Panc1 (cell line): ENCODE data around the gene C9orf85. TPM values are rescaled to one million over a fixed set of nuclear protein-coding genes. Genes with fewer than 3 reads are reported as not detected.

Experiments used
- ATAC-seq: fragments of 200-7000 bp; cut with Tn5 transposase; 2 replicates; pipeline ENCODE4 v1.9.1; 2020; ENCODE audit warnings: mild to moderate bottlenecking, moderate library complexity
- BruUV-seq: library from RNA; stranded (reverse); fragments of 400-500 nt; replicated peaks from 2 replicates; lab custom pipeline; 2021; lab: Mats Ljungman, UMichigan
- CTCF ChIA-PET: fragments of 300-600 bp; sonication (Branson Sonifier 250); formaldehyde crosslinking; loops from one replicate; lab custom pipeline; 2022; ENCODE audit warnings: antibody characterized with exemption; lab: Charles Lee
- POLR2A ChIA-PET: fragments of 300-600 bp; sonication (Branson Sonifier 250); formaldehyde crosslinking; loops from one replicate; lab custom pipeline; 2022; ENCODE audit warnings: antibody characterized with exemption; lab: Charles Lee
- DNase-seq: peaks from one replicate; pipeline ENCODE4 v3.0.0-alpha.2; 2010; ENCODE audit warnings: low read depth, low spot score
- H3K27ac ChIP-seq: 2 replicates; pipeline ENCODE4 v1.5.1; 2011; ENCODE audit warnings: mild to moderate bottlenecking, low read length, inconsistent platforms
- H3K27me3 ChIP-seq: fragments of 200-500 bp; sonication (Bioruptor generic); 2 replicates; pipeline ENCODE4 v1.6.0; 2014; ENCODE audit warnings: low read length, inconsistent platforms; ENCODE audit not compliant: control insufficient read depth, insufficient read depth
- H3K36me3 ChIP-seq: fragments of 200-500 bp; sonication (Bioruptor generic); 2 replicates; pipeline ENCODE4 v1.5.1; 2014; ENCODE audit warnings: inconsistent platforms, mild to moderate bottlenecking, low read length, moderate library complexity; ENCODE audit not compliant: control insufficient read depth, insufficient read depth
- H3K4me1 ChIP-seq: 2 replicates; pipeline ENCODE4 v1.5.1; 2011; ENCODE audit warnings: inconsistent platforms, mild to moderate bottlenecking, low read length, moderate library complexity; ENCODE audit not compliant: control insufficient read depth, insufficient read depth
- H3K4me3 ChIP-seq, 2 experiments: 2 replicates each; pipeline ENCODE4 v1.5.1; 2011 to 2012; ENCODE audit warnings: low read depth in 2 of 2, low read length in 2 of 2, mild to moderate bottlenecking in 2 of 2, inconsistent platforms in 1 of 2, moderate library complexity in 1 of 2
- H3K9me3 ChIP-seq: fragments of 200-500 bp; sonication (Bioruptor generic); 2 replicates; pipeline ENCODE4 v1.5.1; 2014; ENCODE audit warnings: low read depth, mild to moderate bottlenecking, inconsistent platforms, low read length, moderate library complexity; ENCODE audit not compliant: control insufficient read depth, insufficient read depth
- CTCF ChIP-seq: fragments of 450-650 bp; IDR thresholded peaks from 2 replicates; pipeline ENCODE4 v1.5.1; 2017; ENCODE audit warnings: mild to moderate bottlenecking
- POLR2AphosphoS5 ChIP-seq: IDR thresholded peaks from 2 replicates; pipeline ENCODE4 v1.6.1; 2012; ENCODE audit warnings: mild to moderate bottlenecking, low read depth, low read length, moderate library complexity
- REST ChIP-seq, 2 experiments: IDR thresholded peaks; 2 replicates each; pipeline ENCODE4 v1.6.1; 2011 to 2012; ENCODE audit warnings: low read depth in 2 of 2, control low read depth in 1 of 2, low read length in 1 of 2, mild to moderate bottlenecking in 1 of 2, moderate library complexity in 1 of 2; ENCODE audit not compliant: insufficient read depth in 1 of 2
- SIN3A ChIP-seq: IDR thresholded peaks from 2 replicates; pipeline ENCODE4 v1.6.1; 2012; ENCODE audit warnings: low read depth, mild to moderate bottlenecking, low read length, moderate library complexity, borderline replicate concordance; ENCODE audit not compliant: insufficient read depth
- TCF7L2 ChIP-seq: IDR thresholded peaks from 2 replicates; pipeline ENCODE4 v1.6.1; 2011; ENCODE audit warnings: mild to moderate bottlenecking, low read depth, low read length, inconsistent platforms
- in situ Hi-C: cut with HindIII; loops from 2 replicates; pipeline ENCODE4 v1.10.0; 2016; ENCODE audit warnings: low sequenced_read_pairs, low pct_unique_long_range_greater_than_20kb
- intact Hi-C: fragments of 100-400 bp; cut with micrococcal nuclease; formaldehyde crosslinking; loops from one replicate; pipeline ENCODE4 v1.10.0; 2022; ENCODE audit not compliant: unreplicated experiment
- total RNA-seq: library from RNA; stranded (reverse); gene quantifications from one replicate; pipeline ENCODE4 v1.2.1, GENCODE V29; 2021; ENCODE audit not compliant: unreplicated experiment

Gene C9orf85
- total RNA-seq, 1 experiment from 2014 or later: 8.0 TPM

- in situ Hi-C loops: no loop called here
- Histone ChIP-seq H3K36me3 (no peaks in the 10 kb centered on the region), H3K4me3 (no peak overlapping the region), H3K27me3 (no peaks in the 10 kb centered on the region), H3K9me3 (no peaks in the 10 kb centered on the region), H3K4me1 (no peaks in the 10 kb centered on the region; the same call in 1 of the 2 replicates), H3K27ac (no peak overlapping the region)
- BruUV-seq: no TSS peak
- POLR2A ChIA-PET: no interaction called here
- no peak for TF ChIP-seq REST (IDR thresholded peaks at IDR 0.05; ENCODE audit: insufficient read depth in 1 of 2, low read depth in 2 of 2, low read length in 1 of 2)
- TF ChIP-seq CTCF: no peak
- TF ChIP-seq POLR2AphosphoS5: no peak
- TF ChIP-seq TCF7L2: no peak
- TF ChIP-seq SIN3A: no peak
- DNase-seq (no peak), ATAC-seq (no peak)
- CTCF ChIA-PET: no interaction called here
- intact Hi-C loops: no loop called here
These were observed 21.3 kb upstream of the C9orf85 start for GRCh38 chr9:71890042-71890679.

DNA sequence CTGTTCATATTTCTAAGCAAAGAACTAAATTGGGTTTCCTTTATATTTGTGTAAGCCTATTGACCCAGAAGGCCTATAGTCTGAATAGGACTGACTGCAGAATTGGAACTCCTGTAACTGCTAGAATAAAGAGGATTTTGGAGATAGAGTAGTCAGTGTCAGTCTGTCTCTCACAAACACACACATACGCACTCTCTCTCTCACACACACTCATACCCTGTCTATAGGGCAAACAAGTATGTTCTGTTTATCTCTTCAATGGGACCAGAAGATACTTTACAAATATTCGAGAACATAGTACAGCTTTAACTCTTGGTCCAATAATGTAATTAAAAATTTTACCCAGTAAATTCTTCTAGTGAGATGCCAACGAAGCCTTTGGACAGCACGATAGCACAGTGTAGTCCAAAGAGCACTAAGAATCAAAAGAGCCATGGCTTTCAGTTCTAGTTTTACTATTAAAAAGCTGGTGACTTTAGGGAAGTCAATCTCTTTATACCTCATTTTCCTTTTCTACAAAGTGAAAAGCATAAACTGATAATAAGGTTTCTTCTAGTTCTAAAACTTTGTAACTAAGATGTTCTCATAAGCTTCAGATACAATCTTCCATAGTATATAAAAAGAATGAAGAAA, 19.8 kb upstream of the C9orf85 start:
- ChIA-PET CTCF (no interaction called here), POLR2A (interaction anchor here (0.6 kb wide), 1 partner anchor 133 kb away, joined by 12 read pairs; no protein-coding TSS in a partner anchor)
- intact Hi-C loops (no loop called here), in situ Hi-C loops (no loop called here)
- no peaks in the 10 kb centered on the region; the same call in 1 of the 2 replicates for H3K4me1 ChIP-seq
- H3K27me3 ChIP-seq: no peaks in the 10 kb centered on the region
- ATAC-seq (no peak), DNase-seq (no peak)
- H3K9me3 ChIP-seq: no peaks in the 10 kb centered on the region
- no peak overlapping the region for H3K4me3 ChIP-seq
- H3K27ac ChIP-seq: no peak overlapping the region
- BruUV-seq: no TSS peak
- TF ChIP-seq REST (IDR thresholded peaks at IDR 0.05; ENCODE audit: insufficient read depth in 1 of 2, low read depth in 2 of 2, low read length in 1 of 2) (no peak), SIN3A (no peak), TCF7L2 (no peak), CTCF (no peak), POLR2AphosphoS5 (no peak)
- no peaks in the 10 kb centered on the region for H3K36me3 ChIP-seq
